Fibroblast of lung (primary cell): ENCODE data around the gene PDIA2. TPM values are rescaled to one million over a fixed set of nuclear protein-coding genes. Genes with fewer than 3 reads are reported as not detected.

Experiments
- DNase-seq, 2 donors: peaks; one replicate each; pipeline versions ENCODE4 v3.0.0 to v3.0.0-alpha.2; 2010; ENCODE audit warnings: low read depth in 2 of 2
- H2AFZ ChIP-seq: 2 replicates; pipeline ENCODE4 v1.5.1; 2012; ENCODE audit warnings: low read length, control low read depth, inconsistent platforms
- H3K27ac ChIP-seq: 2 replicates; pipeline ENCODE4 v1.5.1; 2011; ENCODE audit warnings: low read length, control low read depth; ENCODE audit not compliant: insufficient read depth
- H3K27me3 ChIP-seq: 2 replicates; pipeline ENCODE4 v1.5.1; 2011; ENCODE audit warnings: mild to moderate bottlenecking, low read length; ENCODE audit not compliant: control insufficient read depth, insufficient read depth
- H3K36me3 ChIP-seq: 2 replicates; pipeline ENCODE4 v1.5.1; 2011; ENCODE audit warnings: low read length; ENCODE audit not compliant: control insufficient read depth, insufficient read depth
- H3K4me1 ChIP-seq: 2 replicates; pipeline ENCODE4 v1.5.1; 2011; ENCODE audit warnings: low read length; ENCODE audit not compliant: control insufficient read depth, insufficient read depth; ENCODE audit errors: extremely low read depth
- H3K4me2 ChIP-seq: 2 replicates; pipeline ENCODE4 v1.5.1; 2011; ENCODE audit warnings: low read length, control low read depth; ENCODE audit not compliant: insufficient read depth; ENCODE audit errors: extremely low read depth
- H3K4me3 ChIP-seq, 4 experiments: fragments of 200-600 bp in 1 of 4; sonication (generic) in 1 of 4; replicated peaks in 1 of 4; 2 replicates each; pipeline ENCODE4 v1.5.1; 2011 to 2016; ENCODE audit warnings: low read length in 4 of 4, low read depth in 3 of 4, mild to moderate bottlenecking in 3 of 4, control low read depth in 2 of 4, inconsistent platforms in 1 of 4, mixed read lengths in 1 of 4; ENCODE audit not compliant: insufficient read depth in 1 of 4; ENCODE audit errors: control extremely low read depth in 1 of 4
- H3K79me2 ChIP-seq: 2 replicates; pipeline ENCODE4 v1.5.1; 2012; ENCODE audit warnings: mild to moderate bottlenecking, low read length, inconsistent platforms; ENCODE audit not compliant: control insufficient read depth, insufficient read depth
- H3K9ac ChIP-seq: 2 replicates; pipeline ENCODE4 v1.5.1; 2011; ENCODE audit warnings: mild to moderate bottlenecking, low read length, control low read depth; ENCODE audit not compliant: insufficient read depth
- H3K9me3 ChIP-seq: 2 replicates; pipeline ENCODE4 v1.5.1; 2012; ENCODE audit warnings: low read depth, low read length; ENCODE audit not compliant: control insufficient read depth, insufficient read depth
- H4K20me1 ChIP-seq: 2 replicates; pipeline ENCODE4 v1.5.1; 2011; ENCODE audit warnings: low read length; ENCODE audit not compliant: control insufficient read depth, insufficient read depth; ENCODE audit errors: extremely low read depth
- EZH2 ChIP-seq: IDR thresholded peaks from 2 replicates; pipeline ENCODE4 v1.5.1; 2012; ENCODE audit warnings: low read length, control low read depth, mild to moderate bottlenecking; ENCODE audit errors: missing control alignments
- polyA plus RNA-seq, 2 donors: library from polyadenylated mRNA; depleted of rRNA in 1 of 2; stranded (reverse) in 1 of 2; unstranded in 1 of 2; fragments of >200 nt; gene quantifications; 2 replicates each; pipeline ENCODE4 v1.2.1, GENCODE V29; 2011 to 2012; ENCODE audit warnings: missing spikeins in 1 of 2
- total RNA-seq: library from RNA; depleted of rRNA; stranded (reverse); fragments of >200 nt; gene quantifications from 2 replicates; pipeline ENCODE4 v1.2.1, GENCODE V29; 2014
- TF ChIP-seq, protein P1 (sequence below), 2 donors: IDR thresholded peaks in 1 of 2; conservative IDR thresholded peaks in 1 of 2; 1 replicate in 1 of 2; 2 replicates in 1 of 2; pipeline ENCODE4 v1.5.1; 2011 to 2012; ENCODE audit warnings: low read length in 2 of 2, control low read depth in 1 of 2, inconsistent platforms in 1 of 2, low read depth in 1 of 2, mild to moderate bottlenecking in 1 of 2

PDIA2 gene
- total and polyA plus RNA-seq, 2 donors (not counting 1 experiment from before 2014, with no cell fraction given): 0.06 to 0.33 TPM

DNA sequence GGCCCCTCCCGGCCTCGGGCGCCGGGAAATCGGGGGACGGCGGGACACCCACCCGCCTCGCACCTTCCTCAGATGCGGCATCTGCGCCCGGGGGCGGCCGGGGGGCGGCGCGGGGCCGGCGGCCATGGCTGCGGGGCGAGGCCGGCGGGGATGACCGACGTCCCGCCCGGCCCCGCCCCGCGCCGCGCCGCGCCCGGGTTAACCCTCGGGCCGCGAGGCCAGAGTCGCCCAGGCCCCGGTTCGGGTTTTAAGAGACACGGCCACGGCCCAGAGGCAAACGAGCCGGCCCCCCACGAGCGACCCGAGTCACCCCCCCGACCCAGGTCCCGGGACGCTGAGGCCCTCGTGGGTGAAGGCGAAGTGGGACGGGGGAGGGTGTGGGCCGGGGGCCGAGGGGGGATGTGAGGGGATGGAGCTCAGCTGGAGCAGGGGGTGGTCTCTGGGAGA lies 7.2 kb upstream of the PDIA2 start, which contains the start of gene RGS11:
Gene RGS11 (minus strand): TSS at position 159 of the 447 bp plus-strand sequence. CDS start 33 bp downstream, at position 126.
- no peak within 1 kb of the TSS for H3K9ac ChIP-seq
- no peaks in the 10 kb centered on the region for H3K4me1 ChIP-seq
- H3K27me3 ChIP-seq: peaks cover 4% of the 10 kb centered on the region
- peak within 1 kb of the TSS; percentile 68 for H3K4me2 ChIP-seq
- TF ChIP-seq EZH2: no peak
- TF ChIP-seq, protein P1, sequence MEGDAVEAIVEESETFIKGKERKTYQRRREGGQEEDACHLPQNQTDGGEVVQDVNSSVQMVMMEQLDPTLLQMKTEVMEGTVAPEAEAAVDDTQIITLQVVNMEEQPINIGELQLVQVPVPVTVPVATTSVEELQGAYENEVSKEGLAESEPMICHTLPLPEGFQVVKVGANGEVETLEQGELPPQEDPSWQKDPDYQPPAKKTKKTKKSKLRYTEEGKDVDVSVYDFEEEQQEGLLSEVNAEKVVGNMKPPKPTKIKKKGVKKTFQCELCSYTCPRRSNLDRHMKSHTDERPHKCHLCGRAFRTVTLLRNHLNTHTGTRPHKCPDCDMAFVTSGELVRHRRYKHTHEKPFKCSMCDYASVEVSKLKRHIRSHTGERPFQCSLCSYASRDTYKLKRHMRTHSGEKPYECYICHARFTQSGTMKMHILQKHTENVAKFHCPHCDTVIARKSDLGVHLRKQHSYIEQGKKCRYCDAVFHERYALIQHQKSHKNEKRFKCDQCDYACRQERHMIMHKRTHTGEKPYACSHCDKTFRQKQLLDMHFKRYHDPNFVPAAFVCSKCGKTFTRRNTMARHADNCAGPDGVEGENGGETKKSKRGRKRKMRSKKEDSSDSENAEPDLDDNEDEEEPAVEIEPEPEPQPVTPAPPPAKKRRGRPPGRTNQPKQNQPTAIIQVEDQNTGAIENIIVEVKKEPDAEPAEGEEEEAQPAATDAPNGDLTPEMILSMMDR (conservative IDR thresholded peaks at IDR 0.05 in 1 of 2, IDR thresholded peaks at IDR 0.05 in 1 of 2; ENCODE audit: low read depth in 1 of 2, low read length in 2 of 2): no peak
- no peaks in the 10 kb centered on the region for H3K79me2 ChIP-seq
- H3K27ac ChIP-seq: no peak within 1 kb of the TSS
- no peak for DNase-seq
- no peaks in the 10 kb centered on the region for H3K9me3 ChIP-seq
- peak within 1 kb of the TSS; percentile 57 for H2AFZ ChIP-seq
- no peaks in the 10 kb centered on the region for H3K36me3 ChIP-seq
- peak within 1 kb of the TSS; percentile 14 to 57 (median 28) for H3K4me3 ChIP-seq
- H4K20me1 ChIP-seq: no peaks in the 10 kb centered on the region

DNA sequence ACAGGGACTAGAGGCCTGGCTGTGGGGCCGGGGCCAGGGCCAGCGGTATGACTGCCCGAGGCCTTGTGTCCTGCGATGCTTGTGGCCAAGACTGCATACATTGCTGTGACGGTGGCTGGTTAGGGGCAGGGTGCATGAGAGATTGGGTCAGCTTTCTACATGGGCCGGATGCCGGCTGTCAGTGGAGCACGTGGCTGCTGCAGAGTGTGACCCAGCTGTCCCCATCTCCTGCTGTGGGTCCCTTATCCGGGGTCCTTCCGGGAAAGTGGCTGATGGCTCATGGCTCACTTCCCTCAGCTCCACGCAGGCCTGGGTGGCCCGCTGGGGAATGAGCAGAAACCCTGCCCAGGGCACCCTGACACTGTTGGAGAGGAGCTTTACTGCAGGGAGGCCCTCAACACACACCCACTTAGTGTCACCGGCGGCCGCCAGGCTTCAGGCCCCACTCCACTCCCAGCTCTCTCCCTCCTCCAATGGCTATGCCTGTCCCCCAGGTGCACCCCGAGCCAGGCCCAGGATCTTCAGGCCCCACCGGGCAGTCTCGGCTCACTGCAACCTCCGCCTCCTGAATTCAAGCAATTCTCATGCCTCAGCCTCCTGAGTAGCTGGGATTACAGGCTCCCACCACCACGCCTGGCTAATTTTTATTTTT lies 6.4 kb upstream of the PDIA2 start:
- Histone ChIP-seq H3K36me3 (no peaks in the 10 kb centered on the region), H3K4me2 (no peak overlapping the region), H3K9me3 (no peaks in the 10 kb centered on the region), H4K20me1 (no peaks in the 10 kb centered on the region), H3K4me1 (no peaks in the 10 kb centered on the region), H3K79me2 (no peaks in the 10 kb centered on the region), H3K27me3 (peaks cover 11% of the 10 kb centered on the region), H3K27ac (no peak overlapping the region), H3K9ac (no peak overlapping the region), H2AFZ (no peak overlapping the region), H3K4me3 (no peak overlapping the region)
- no peak for DNase-seq
- no peak for TF ChIP-seq EZH2
- TF ChIP-seq, protein P1 (conservative IDR thresholded peaks at IDR 0.05 in 1 of 2, IDR thresholded peaks at IDR 0.05 in 1 of 2; ENCODE audit: low read depth in 1 of 2, low read length in 2 of 2): no peak

DNA sequence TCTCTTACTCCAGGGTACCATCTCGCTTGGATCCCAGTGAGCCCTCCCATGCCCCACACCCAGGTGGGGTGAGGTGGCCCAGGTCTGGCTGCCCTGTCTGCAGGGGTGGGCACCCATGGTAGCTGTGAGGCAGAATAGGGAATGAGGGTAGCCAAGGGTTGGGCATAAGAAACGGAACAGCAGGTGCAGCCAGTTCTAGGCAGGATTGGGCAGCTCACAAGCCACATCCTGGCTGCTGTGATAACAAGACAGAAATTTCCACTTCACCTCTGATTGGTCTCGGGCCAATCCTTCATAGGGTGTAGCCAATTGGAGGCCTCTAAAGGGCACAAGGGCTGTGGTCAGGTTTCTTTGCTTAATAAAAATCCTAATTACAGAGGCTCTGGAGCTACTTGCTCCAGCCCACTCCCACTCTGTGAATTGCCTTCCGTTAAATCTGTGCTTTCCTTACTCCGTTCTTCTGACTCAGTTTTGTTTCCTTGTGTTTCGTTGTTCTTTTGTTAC lies 4.0 kb upstream of the PDIA2 start:
- no peak overlapping the region for H3K4me2 ChIP-seq
- H3K9ac ChIP-seq: no peak overlapping the region
- H3K27ac ChIP-seq: no peak overlapping the region
- no peak for TF ChIP-seq EZH2
- TF ChIP-seq, protein P1 (conservative IDR thresholded peaks at IDR 0.05 in 1 of 2, IDR thresholded peaks at IDR 0.05 in 1 of 2; ENCODE audit: low read depth in 1 of 2, low read length in 2 of 2): no peak
- peaks cover 13% of the 10 kb centered on the region for H3K27me3 ChIP-seq
- H3K79me2 ChIP-seq: no peaks in the 10 kb centered on the region
- H3K4me1 ChIP-seq: no peaks in the 10 kb centered on the region
- H4K20me1 ChIP-seq: no peaks in the 10 kb centered on the region
- no peak overlapping the region for H2AFZ ChIP-seq
- H3K9me3 ChIP-seq: no peaks in the 10 kb centered on the region
- peak; percentile 6 to 51 for DNase-seq
- H3K36me3 ChIP-seq: no peaks in the 10 kb centered on the region
- H3K4me3 ChIP-seq: no peak overlapping the region
